GM18508 (cell line): Measurements from ENCODE around the gene PKHD1.

ENCODE experiments used
- ATAC-seq: cut with Tn5 transposase; IDR thresholded peaks from one replicate; pipeline ENCODE4 v1.9.1; 2021; ENCODE audit warnings: moderate number of reproducible peaks; ENCODE audit not compliant: insufficient read depth, unreplicated experiment

Gene PKHD1

DNA sequence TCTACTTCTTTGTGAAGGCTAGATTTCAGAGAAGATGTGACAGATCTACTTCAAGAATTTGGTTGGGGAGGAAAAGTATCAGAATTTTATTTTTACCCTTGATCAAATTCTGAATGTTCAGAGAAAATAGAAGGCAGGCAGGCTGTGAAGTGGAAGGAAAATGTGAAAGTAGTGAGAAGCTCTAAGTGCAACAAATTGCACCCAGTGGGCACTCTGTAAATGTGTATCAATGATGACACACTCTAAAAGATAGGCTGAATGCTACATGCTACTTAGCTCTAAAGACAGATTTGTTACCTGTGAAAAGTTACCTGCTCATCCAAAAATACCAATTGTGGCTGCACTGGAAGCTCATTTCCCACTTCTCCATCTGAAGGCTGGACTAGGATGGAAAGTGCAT lies 438.6 kb downstream of the PKHD1 start:
- ATAC-seq = no peak

DNA sequence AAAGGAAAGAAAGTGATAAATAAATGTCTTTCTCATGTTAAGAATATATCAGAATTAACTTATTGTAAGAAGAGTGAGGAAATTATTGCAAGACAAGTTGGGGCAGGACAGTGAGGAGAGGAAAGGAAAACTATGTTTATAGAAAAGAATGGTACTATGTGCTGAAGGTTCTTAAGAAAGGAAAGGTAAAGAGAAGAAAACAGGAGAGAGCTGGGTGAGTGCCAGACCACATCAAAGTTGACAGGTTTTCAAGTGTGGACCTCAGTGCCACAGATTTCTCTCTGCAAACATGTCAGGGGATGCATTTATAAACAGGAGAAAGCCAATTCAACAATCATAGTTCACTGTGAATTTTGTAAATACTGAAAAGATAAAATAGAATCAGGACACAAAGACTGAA lies 439.2 kb downstream of the PKHD1 start:
- ATAC-seq = no peak

DNA sequence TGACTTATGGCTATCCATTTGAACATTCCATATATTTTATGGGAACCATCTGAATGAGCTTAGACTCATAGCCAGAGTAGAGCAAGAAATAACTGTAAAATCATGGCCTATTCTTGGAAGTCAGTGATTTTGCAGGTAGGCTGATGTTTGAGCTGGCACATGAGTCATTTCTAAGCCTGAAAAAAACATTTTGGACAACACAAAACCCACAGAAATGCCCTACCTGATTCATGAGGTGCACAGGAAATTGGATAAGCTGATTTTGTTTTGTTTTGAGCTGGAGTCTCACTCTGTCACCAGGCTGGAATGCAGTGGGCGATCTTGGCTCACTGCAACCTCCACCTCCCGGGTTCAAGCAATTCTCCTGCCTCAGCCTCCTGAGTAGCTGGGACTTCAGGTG lies 443.0 kb downstream of the PKHD1 start:
- ATAC-seq = no peak

DNA sequence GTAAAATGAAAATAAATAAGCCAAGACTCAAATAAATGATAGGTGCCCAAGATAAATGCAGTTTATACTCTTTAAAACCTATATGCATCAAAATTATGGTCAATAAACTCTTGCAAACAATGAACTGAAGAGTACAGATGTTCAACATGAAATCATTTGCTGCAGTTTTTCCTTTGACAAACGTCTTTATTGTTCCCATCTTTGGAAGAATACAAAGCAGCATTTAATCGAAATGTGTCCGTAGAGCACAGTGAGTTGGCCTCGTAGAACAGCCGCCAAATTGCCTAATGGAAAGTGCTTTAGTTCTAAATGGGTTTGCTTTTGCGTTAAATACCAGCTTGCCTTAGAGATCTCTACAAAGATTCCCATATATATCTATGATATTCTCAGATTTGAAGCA lies 447.4 kb downstream of the PKHD1 start:
- ATAC-seq = no peak

DNA sequence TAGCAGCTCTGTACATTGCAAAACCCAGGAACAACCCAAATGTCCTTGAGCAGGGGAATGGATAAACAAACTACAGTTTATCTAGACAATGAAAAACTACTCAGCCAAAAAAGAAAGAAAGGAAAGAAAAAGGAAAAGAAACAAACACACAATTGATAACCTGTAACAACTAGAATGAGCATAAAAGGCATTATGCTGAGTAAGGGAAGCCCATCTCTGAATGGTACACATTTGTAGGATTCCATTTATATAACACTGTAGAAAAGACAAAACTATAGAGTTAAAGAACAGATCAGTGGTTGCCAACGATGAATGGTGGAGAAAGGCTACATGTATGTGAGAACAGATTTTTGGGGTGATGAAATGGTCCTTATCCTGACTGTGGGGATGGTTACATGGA lies 454.0 kb downstream of the PKHD1 start:
- no peak for ATAC-seq

DNA sequence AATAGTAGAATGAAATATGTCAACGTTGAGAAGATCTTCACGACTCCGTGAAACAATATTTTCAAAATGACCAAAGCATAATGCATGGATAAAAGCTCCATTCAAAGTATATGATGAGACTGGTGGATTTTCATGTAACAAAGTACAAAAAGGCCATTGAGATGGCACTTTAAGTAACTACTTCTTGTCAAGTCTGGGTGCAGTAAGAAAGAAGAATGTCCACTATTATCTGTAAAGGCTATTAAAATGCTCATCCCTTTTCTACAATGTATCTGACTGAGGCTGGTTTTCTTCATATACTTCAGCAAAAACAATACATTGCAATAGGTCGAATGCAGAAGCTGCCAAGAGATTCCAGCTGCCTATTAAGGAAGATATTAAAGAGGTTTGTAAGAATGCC lies 457.4 kb downstream of the PKHD1 start:
- ATAC-seq = no peak

DNA sequence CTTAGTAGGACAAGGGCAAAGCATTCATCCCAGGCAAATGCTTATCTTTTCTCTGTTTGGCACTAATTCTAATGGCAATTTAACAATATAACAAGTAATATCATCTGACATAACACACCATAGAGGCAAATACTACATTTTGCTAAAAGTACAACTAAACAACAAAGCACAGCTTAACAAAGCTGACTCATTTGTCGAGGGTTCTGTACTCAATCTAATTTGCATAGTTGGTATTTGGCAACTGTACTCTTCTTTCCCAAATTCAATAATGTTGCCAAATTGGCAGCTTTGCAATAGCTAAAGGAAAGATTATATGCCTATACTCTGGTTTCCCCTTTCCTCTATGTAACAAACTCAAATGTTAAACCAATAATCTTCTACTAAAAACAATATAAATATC lies 461.0 kb downstream of the PKHD1 start:
- ATAC-seq = no peak

DNA sequence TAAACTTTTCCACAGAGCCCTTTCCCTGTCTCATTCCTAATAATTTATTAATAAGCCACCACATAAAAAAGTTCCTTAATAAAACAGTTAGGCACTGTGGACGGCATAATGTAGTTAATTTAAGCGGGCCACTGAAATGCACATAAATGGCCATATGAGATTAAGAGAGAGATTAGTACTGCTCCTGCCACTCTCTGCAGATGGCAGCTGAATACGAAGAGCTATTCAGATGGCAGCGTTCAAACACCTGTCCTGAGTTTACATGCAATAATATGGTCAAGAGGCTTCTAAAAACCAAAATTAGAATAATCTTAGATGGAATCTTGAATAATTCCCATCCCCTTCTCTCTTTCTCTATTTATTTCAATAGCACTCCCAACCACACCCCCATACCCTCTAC lies 461.8 kb downstream of the PKHD1 start:
- ATAC-seq = no peak

DNA sequence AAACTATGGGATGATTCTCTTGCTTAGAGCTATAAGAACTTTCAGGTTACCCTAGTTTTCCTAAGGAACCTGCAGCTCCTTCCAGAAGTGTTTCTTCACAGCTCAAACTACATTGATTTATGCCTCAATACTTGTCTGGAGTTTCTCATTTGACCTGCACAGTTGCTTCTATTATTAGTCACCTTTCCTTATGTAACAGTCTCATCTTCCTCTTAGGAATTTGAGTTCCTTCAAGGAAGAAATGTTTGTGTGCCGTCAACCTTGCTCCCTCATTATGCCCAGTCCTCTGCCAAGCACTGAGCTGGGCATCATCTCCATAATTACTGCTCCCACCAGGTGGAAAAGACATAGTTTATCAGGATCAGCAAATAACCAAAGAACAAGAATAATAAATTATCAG lies 466.4 kb downstream of the PKHD1 start:
- no peak for ATAC-seq

DNA sequence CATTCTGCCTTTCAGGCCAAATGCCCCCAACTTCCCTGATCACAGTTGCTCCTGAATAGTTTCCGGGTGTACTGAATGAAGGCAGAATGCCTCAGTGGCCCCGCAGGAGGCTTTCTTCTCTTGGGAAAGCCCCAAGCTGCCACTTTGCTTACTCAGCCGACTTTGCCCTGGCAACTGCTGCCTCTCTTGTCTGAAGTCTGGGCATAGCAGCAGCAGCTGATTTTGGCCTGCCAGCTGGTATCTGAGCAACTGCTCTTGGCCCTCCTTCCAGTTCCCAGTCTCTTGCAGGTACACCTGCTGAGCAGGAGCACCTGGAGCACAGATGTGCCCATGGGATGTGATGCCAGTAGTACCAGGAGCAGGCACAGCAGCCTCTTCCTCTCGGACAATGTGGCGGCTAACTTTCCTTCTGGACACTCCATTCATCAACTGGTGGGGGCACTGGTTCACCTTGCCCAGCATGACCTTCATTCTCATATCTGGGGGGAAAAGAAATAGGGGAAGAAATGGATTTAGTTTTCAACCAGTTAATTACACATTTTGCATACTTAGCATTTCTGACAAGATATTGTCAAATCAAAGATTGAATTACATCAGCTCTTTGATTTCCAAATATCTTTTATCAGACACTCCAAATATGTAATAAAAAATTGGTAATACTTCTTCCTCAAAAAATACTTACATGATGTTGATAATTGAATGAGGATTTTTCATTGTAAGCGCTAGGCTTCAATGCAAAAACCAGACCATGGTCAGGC lies 468.2 kb downstream of the PKHD1 start:
- ATAC-seq = no peak

DNA sequence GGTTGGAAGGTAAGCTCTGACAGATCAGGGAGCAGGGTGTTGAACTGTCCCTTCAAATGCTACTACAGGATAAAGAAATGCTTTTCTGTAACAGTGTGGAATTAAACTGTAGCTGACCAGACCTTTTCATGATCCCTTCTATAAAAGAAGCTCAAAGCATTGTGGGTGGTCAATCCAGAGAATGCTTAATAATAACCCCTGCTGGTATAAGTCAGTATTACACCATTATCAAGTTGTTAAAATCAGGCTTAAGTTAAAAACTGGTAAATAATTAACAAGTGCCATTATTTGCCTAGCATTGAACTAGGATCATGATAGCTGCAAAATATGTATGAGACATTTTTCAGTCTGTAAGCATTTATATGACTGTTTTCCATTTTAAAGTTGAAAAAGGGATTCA lies 468.9 kb downstream of the PKHD1 start:
- ATAC-seq = no peak

DNA sequence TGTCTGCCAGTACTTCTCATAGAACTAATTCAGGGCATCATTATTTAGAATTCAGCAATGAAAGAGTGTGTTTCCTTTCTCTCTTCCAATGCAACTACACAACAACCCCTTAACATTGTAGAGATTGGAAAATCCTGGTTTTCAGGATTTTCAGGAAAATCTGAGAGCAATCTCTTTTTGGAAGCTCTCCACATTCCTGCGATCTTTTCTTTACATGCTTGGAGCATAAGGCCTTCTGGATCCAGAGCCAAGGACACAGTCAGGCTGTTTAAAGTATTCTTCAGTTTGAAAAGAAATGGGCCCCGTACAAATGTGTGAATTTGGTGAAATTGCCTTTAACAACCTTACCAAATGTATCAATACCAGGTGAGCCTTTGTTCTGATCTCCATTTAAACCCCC lies 469.7 kb downstream of the PKHD1 start:
- no peak for ATAC-seq

DNA sequence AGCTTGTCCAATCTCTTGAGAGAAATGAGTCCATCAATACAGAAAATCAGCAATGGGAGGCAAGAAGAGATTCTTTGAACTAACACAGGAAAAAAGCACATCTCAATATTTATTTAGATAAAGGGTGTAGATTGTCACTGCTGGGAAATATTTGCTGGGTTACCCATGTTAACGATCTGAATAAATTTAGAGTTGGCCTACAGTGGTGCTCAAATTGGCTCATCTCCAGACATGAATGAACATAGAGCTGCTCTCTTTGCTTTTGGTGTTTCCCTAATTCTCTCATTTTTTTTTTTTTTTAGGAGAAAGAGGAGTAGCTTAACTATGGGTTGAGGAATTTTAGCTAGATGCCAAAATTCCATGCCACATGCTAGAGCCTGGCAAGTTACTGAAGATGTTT lies 471.2 kb downstream of the PKHD1 start:
- ATAC-seq = no peak

DNA sequence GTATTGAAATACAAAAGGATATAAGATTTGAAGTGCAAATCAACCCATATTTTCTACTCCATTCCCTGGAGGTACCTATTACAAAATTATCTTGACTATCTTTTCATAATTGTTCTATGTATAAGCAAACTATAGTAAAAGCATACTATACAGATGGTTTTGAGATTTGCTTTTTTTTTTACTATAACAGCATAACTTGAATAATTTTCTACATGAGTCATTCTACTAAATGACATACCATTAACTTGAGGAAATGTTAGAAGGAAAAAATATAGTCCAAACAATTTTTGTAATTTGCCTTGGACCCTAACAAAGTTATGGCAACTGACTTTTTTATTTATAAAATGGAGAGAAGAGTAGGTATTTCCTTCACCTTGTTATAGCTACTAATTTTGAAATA lies 472.7 kb downstream of the PKHD1 start:
- ATAC-seq = no peak

DNA sequence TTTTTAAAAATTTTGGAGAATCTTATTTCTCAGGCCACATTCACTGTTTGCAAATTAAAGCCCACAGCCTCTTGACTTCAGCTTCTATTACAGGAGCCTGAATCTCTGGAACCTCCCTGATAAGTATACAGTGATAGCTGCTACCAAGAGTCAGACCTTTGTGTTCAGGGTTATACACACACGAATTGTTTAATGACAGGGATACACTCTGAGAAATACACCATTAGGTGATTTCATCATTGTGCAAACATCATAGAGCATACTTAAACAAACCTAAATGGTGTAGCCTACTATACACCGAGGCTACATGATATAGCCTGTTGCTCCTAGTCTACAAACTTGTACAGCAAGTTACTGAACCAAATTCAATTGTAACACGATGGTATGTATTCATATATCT lies 473.9 kb downstream of the PKHD1 start:
- no peak for ATAC-seq

DNA sequence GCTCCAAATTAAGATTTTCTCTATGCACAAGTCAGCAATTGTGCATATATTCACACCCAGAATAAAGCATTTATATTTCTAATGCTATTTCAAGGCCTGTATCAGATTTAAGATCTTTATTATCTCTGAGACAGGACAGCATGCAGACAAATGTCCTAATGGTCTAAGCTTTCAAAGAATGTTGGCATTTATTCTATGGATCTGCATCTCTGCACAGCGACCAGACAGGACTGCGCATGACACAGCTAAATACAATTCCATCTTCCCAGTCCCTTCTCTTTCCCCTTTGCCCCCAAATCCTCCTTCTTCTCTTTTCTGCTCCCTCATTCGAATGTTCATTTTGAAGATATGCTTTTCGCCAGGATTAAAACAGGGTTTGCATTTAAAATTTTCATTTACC lies 478.5 kb downstream of the PKHD1 start:
- no peak for ATAC-seq

DNA sequence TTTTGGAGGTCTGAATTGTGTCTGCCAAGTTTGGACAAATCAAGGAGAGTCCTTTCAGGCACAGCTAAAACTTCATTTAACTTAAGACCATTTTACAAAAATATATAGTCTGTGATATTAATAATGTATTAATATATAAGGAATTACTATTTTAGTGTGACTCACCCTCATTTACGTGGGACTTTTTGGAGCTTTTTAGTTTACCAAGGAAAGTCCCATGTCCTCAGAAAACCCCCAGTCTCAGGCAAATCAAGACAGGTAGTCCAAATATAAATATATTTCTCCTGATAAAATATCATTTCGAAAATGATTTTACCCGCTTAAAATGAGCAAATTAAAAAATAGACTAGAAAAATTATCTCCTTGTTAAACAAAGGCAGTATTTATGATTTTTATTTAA lies 479.0 kb downstream of the PKHD1 start:
- ATAC-seq = no peak

DNA sequence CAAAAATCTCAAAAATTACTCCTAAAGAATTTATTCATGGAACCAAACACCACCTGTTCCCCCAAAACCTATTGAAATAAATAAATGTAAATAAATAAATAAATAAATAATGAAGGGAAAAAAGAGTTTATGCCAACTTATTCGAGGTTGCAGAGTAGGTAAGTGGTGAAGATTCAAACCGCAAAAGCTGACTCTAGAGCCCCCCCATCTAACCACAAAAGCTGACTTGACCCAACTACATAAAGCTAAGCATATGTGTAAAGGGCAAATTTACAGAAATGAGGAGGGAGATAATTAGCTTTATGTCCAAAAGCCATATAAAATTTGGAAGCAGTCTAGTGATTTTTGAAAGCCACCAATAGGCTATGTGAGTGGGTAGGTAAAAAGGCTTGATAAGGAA lies 486.9 kb downstream of the PKHD1 start:
- ATAC-seq = no peak

DNA sequence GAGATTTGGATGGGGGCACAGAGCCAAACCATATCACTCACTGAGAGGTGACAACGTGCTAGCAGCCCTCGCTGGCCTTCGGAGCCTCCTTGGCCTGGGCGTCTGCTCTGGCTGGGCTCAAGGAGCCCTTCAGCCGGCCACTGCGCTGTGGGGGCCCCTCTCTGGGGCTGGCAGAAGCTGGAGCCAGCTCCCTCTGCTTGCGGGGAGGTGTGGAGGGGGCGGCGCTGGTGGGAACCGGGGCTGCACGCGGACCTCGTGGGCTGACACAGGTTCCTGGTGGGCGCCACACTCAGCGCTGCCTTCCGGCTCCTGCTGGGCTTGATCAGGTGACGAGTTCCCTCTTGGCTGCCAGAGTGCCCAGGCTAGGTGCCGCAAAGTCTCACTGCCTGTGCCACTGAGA lies 489.2 kb downstream of the PKHD1 start:
- ATAC-seq = no peak

DNA sequence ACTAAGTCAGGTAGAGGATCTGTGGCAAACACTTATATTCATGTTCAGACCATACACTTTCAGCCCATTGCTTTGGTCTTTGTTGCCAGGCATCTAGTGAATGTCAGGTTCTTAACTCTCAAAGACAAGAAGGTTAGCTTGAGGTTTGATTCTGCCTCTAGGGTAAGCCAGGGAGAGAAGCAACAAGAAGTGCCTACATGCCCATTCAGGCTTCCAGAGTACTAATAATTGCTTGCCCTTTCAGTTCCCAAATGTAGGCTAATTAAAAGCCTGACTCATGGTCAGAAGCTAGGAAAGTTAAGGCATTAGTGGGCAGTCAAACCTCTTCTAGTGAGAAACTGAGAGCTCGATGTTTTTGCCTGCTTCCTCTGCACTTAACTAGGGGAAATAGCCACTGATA lies 492.4 kb downstream of the PKHD1 start:
- ATAC-seq = no peak

DNA sequence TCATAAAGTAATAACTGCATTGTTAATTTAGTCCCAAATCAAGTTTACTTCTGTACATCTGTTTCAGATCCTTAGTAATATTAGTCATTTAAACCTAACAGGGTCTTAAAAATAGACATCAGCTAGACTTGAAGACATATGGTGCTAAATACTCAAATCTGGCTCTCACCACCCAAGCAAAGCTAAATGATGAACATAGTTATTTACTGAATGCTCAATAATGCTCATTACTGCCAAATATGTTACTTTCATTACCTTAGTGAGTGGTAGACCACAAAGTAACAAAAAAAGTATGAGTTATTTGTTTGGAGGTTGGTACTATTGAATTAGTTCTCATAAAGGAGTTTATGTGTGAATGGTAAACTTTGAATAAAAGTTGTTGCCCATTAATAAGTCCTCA lies 502.1 kb downstream of the PKHD1 start:
- no peak for ATAC-seq

DNA sequence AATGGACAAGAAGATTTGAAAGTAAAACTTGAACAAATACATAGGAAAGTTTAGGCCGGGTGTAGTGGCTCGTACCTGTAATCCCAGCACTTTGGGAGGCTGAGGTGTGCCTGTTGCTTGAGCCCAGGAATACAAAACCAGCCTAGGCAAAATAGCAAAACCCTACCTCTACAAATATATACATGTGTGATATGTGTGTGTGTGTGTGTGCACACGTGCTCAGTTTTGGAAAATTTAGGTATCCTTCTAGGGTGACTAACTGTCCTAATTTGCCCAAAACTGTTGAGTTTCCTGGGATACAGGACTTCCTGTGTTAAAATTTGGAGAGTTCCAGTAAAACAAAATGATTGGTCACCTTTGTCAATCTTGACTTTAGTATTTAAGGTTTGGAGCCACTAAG lies 503.2 kb downstream of the PKHD1 start:
- ATAC-seq = no peak

DNA sequence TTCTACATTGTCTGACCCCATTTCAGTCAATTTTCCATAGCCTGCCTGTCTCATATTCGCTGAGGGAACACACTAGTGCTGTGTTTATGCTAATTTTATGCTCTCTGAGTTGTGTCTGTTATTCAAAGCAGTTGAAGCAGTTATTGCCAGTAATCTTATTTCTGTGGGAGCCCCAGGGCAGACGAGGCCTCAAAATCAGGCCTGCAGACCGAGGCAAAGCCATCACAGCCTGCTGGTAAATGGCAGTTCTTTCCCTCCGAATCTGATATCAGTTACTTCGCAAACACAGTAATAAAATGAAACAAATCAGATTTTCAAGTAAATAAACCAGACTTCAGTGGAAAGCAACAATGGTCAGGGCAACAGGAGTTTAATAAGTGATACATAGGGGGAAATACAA lies 508.4 kb downstream of the PKHD1 start:
- no peak for ATAC-seq
